NCI-H1417 treated with DMSO at 0.1 percent for 48 hours (cell line): ENCODE measurements around the gene MACROH2A2.
"Not testable (repeated sequence)": the region's sequence is repeated elsewhere in the genome, so short reads cannot be mapped to it uniquely, and the experiment has no call there.

Experiments used
- DNase-seq: peaks from one replicate; lab custom pipeline; 2025; lab: John Stamatoyannopoulos, UW

Gene MACROH2A2

GRCh38 chr10:70052462-70053217, at the start of gene MACROH2A2:
Gene MACROH2A2, plus strand, starts transcription at chr10:70052846. Its CDS starts 22,813 bp downstream, at chr10:70075659.
- peak; percentile 20 for DNase-seq

DNA sequence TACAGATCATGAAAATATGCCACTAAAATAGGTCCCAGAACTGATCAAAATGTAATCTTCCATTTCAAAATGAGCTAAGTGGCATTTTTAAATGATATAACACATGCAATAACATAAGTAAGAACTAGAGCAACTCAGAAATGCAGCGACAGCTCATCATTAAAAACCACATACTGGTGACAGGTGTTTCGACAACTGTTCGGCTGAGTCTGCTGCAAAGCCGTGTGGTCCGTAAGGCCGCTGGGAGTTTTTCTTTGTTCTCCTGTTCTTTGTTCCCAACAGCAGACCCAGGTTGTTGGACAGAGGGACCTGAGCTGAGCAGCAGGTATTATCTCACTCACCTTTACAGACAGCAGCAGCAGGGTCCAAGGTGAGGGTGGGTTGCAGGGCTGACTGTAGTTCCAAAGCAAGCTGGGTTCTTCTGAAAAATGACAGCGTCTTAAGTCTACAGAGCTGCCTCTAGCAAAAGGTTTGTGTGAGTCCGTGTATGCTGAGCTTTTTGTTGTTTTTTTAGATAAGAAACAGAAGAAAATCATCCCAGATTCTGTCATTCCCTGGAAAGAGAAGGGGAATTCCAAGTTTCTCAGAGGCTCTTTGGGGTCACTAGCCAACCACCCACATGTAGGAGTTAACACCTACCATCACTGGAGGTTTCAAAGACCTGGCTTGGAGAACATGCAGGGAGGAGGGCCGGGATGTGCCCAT, 45.4 kb upstream of the MACROH2A2 start:
- DNase-seq, result no peak

DNA sequence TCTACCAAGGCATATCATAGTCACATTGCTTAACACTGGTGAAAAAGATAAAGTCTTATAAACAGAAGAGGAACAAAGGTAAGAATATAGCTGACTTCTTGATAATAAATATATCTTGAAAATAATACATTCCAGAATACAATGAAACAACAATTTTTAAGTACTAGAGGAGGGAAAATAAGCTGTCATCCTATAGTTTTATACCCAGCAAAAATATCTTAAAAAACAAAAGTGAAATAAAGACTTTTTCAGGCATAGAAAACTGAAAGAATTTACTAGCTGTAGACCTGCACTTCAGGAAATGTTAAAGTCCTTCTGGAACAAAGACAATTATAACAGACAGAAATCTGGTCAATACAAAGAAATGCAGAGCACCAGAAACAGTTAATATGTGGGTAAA, 21.4 kb upstream of the MACROH2A2 start:
- DNase-seq, result no peak

GRCh38 chr10:70032667-70033289, 19.9 kb upstream of the MACROH2A2 start:
- no peak for DNase-seq

- DNase-seq, result no peak
These were observed 18.4 kb upstream of the MACROH2A2 start for GRCh38 chr10:70034232-70034631.

DNA sequence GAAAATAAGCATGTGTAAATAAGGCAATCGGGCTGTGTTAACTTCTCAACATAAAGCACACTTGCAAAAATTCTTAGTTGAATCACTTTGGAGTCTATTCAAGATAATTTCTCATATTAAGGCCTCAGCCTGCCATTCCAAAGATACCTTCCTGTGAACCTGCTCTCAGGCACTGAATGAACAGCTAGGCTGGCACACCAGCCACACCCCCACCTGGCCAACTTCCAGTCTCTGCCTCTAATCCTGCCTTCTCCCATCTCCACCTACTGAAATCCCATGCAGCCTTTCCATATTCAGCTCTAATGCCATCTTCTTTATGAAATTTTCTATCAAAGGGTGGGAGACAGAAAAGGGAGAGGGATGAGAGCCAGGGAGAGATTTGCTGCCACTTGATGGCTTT, 17.1 kb upstream of the MACROH2A2 start:
- DNase-seq, result no peak

GRCh38 chr10:70038923-70039322, 13.7 kb upstream of the MACROH2A2 start:
- DNase-seq, result no peak

DNA sequence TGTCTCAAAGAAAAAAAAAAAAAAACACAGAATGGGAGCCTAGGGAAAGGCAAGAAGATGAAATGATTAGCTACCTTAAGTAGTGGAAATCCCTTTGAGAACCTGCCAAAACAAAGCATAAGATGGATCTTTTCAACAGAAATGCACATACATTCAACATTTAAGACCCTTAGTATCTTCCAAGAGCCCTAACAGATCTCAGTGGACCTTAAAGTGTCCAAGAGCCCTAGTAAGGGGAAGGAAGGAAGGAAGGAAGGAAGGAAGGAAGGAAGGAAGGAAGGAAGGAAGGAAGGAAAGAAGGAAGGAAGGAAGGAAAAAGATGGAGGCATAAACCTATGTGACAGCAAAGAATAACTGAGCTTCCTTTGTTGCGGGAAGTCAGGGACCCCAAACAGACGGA, 11.6 kb upstream of the MACROH2A2 start:
- no peak for DNase-seq

GRCh38 chr10:70041739-70042138, 10.9 kb upstream of the MACROH2A2 start:
- not testable (repeated sequence) for DNase-seq

GRCh38 chr10:70047066-70047465, 5.6 kb upstream of the MACROH2A2 start:
- not testable (repeated sequence) for DNase-seq

GRCh38 chr10:70048030-70048723, 4.5 kb upstream of the MACROH2A2 start:
- DNase-seq, result no peak

DNA sequence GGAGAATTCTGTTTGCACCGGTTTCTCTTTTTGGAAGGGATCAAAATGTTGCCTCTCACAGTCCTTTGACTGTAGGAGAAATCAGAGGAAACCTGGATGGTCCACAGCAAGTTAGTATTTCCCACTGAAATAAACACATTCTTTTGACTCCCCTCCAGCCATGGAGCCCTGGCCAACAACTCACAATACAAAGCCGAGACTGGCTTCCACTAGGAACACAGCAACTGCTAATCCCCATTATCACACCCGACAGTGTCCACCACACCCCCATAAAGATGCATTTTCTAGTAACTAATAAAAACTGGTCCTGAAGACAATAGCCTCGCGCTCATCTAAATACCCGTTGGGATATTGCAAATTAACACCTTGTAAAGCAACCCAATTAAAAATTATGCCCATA, 798 bp upstream of the MACROH2A2 start:
- no peak for DNase-seq

- DNase-seq, result no peak
These were observed 683 bp downstream of the MACROH2A2 start for GRCh38 chr10:70053218-70053840.

DNA sequence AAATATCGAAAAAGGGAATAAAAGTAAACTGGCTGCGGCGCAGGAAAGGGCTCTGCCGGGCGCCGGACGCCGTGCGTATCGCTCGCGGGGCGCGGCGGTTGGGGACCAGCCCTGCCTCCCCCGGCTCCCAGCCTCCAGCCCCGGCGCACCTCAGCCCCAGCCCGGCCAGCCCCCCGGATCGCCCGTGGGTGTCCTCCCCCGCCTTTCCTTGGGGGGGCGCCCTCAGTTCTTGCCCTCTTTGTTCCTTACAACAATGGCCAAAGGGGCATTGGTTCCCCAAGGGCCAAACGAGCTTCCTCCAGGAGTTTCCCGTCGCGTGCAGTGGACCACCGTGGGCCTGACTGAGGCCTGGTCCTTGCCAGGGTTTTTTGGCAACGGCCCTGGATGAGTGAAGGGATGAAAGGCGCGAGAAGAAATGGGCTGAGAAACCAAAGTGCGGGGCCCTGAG, 1.2 kb downstream of the MACROH2A2 start:
- DNase-seq, result no peak

GRCh38 chr10:70054902-70055301, 2.3 kb downstream of the MACROH2A2 start:
- no peak for DNase-seq

DNA sequence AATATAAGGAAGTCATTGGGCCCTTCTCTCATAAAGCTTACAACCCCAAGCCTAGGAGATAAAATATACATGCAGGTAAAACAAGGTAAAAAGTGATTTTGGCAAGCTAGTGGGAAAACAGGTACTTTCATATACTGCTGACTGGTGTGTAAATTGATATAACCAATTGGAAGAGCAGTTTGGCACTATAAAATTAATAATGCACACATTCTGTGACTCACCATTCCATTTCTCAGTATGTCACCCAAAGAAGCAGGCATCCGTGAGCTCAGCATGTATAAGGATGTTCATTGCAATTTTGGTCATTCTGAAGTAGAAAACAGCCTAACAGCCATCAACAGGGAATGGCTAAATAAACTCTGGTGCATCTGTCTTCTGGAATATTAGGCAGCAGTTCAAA, 2.9 kb downstream of the MACROH2A2 start:
- DNase-seq, result no peak

- DNase-seq, result no peak
These were observed 4.7 kb downstream of the MACROH2A2 start for GRCh38 chr10:70057306-70057705.

DNA sequence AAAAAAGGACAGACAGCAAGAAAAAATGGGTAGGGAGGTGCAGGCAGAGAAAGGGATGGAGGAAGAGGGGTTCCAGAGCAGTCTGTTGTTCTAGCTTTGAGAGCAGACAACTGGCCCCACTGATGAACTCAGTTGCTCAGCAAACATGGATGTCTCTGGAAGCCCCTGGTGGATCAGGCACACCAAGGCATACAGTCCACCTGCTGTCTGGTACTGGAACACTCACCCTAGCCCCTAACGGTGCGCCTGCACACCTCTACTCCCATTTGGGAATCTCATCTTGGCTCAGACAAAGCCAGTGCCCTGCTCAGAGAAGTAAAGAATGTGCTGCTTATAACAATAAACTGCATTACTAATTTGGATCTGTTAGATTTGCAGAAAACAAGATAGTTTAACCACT, 7.7 kb downstream of the MACROH2A2 start:
- no peak for DNase-seq

DNA sequence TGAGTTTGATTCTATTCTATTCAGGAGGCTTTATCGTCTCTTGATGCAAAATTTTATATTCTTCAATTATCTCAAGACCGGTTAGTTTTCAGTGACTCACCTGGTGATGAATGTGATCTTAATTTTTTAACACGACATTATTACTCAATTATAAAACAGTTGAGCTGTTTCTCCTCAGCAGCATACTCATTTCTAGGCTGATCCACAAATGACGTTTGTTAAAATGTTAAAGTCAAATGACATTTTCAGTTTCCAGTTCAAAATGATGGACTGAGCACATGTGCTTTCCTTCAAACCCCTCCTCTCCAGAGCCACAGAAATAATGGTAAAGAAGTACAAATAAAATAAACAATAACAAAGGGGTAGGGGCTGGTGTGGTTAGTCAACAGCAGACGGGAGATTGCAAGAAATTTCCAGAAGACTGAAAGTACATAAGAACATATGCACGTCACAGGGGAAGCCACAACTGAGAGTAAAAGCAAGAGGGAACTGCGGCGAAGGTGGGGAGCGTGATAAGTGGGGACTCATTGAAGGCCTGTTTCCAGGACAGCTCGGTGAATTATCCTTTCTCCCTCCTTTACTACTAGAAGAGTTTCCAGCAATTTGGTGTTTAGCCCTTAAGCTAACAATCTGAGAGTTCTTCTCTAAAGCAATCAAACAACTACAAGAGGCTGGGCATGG, 10.9 kb downstream of the MACROH2A2 start:
- no peak for DNase-seq

- DNase-seq, result no peak
These were observed 11.8 kb downstream of the MACROH2A2 start for GRCh38 chr10:70064486-70064885.

DNA sequence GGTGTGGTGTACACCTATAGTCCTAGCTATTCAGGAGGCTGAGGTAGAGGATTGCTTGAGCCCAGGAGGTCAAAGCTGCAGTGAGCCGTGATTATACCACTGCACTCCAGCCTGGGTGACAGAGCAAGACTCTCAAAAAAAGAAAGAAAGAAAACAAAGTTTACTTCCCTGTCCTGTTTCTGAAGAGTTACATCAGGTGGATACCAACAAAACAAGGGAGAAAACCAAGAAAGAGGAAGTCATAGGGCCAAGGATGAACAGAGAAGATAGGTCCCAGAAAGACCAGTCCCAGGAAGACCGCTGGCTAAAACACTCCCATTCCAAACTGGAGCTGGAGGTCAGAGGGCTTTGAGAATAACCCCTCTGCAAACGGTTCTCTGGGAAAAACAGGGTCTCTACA, 13.5 kb downstream of the MACROH2A2 start:
- no peak for DNase-seq
